GM12878 (cell line): ENCODE results near the gene POU6F2. TPM values are rescaled to one million over a fixed set of nuclear protein-coding genes. Genes with fewer than 3 reads are reported as not detected.

Experiments
- ATAC-seq: fragments of 200-7000 bp; cut with Tn5 transposase; 3 replicates; pipeline ENCODE4 v1.9.1; 2020; ENCODE audit warnings: mild to moderate bottlenecking, moderate library complexity
- BruUV-seq: library from RNA; stranded (reverse); fragments of 400-500 nt; replicated peaks from 2 replicates; lab custom pipeline; 2021; lab: Mats Ljungman, UMichigan
- CTCF ChIA-PET: fragments of 300-600 bp; sonication (Branson Sonifier 250); formaldehyde crosslinking; extraction: SDS; loops from one replicate; lab custom pipeline; 2021; ENCODE audit warnings: inconsistent platforms; lab: Yijun Ruan, JAX
- POLR2A ChIA-PET: fragments of 350-600 bp; formaldehyde crosslinking; extraction: SDS; loops from one replicate; lab custom pipeline; 2021; ENCODE audit warnings: inconsistent platforms; lab: Charles Lee
- RAD21 ChIA-PET: fragments of 300-600 bp; sonication (Branson Sonifier 250); formaldehyde crosslinking; loops from one replicate; lab custom pipeline; 2023; ENCODE audit warnings: antibody characterized with exemption; ENCODE audit not compliant: unreplicated experiment; lab: Charles Lee
- SMC1A ChIA-PET: fragments of 300-600 bp; sonication (Branson Sonifier 250); formaldehyde crosslinking; loops from one replicate; lab custom pipeline; 2023; ENCODE audit not compliant: unreplicated experiment, uncharacterized antibody; lab: Charles Lee
- DNase-seq: peaks from one replicate; pipeline ENCODE4 v3.0.0-alpha.2; 2011; ENCODE audit warnings: low read depth, low spot score
- FAIRE-seq: peaks from 3 replicates; lab custom pipeline; 2011; peaks lifted over from hg19 to GRCh38; lab: Jason Lieb, UNC
- H2AFZ ChIP-seq: 2 replicates; pipeline ENCODE4 v1.6.0; 2011; ENCODE audit warnings: low read depth, low read length, control low read depth; ENCODE audit not compliant: control insufficient read depth
- H3K27ac ChIP-seq: 2 replicates; pipeline ENCODE4 v1.5.1; 2011; ENCODE audit warnings: control low read depth; ENCODE audit not compliant: control insufficient read depth, insufficient read depth
- H3K27me3 ChIP-seq, 2 experiments: replicated peaks in 1 of 2; 2 replicates each; pipeline versions ENCODE4 v1.6.0 to v1.6.1; 2011; ENCODE audit warnings: low read length in 1 of 2; ENCODE audit not compliant: control insufficient read depth in 2 of 2, insufficient read depth in 2 of 2
- H3K36me3 ChIP-seq, 2 experiments: 2 replicates each; pipeline ENCODE4 v1.5.1; 2011; ENCODE audit warnings: low read length in 1 of 2; ENCODE audit not compliant: control insufficient read depth in 2 of 2, insufficient read depth in 2 of 2
- H3K4me1 ChIP-seq: 2 replicates; pipeline ENCODE4 v1.6.1; 2011; ENCODE audit warnings: mild to moderate bottlenecking, low read length, moderate library complexity, mixed read lengths; ENCODE audit not compliant: control insufficient read depth, insufficient read depth
- H3K4me2 ChIP-seq: 2 replicates; pipeline ENCODE4 v1.6.0; 2011; ENCODE audit warnings: control low read depth; ENCODE audit not compliant: control insufficient read depth, insufficient read depth
- H3K4me3 ChIP-seq: fragments of 200-600 bp; sonication (generic); 2 replicates; pipeline ENCODE4 v1.5.1; 2016
- H3K79me2 ChIP-seq: 2 replicates; pipeline ENCODE4 v1.6.0; 2011; ENCODE audit warnings: low read length; ENCODE audit not compliant: control insufficient read depth, insufficient read depth
- H3K9ac ChIP-seq: 2 replicates; pipeline ENCODE4 v1.8.0; 2011; ENCODE audit warnings: low read length, control low read depth, mixed read lengths; ENCODE audit not compliant: control insufficient read depth, insufficient read depth
- H3K9me3 ChIP-seq: replicated peaks from 3 replicates; pipeline ENCODE4 v1.5.1; 2011; ENCODE audit warnings: mild to moderate bottlenecking, low read length; ENCODE audit not compliant: control insufficient read depth, insufficient read depth
- H4K20me1 ChIP-seq: 2 replicates; pipeline ENCODE4 v1.6.0; 2011; ENCODE audit not compliant: control insufficient read depth, insufficient read depth
- FOXM1 ChIP-seq: IDR thresholded peaks from 2 replicates; pipeline ENCODE4 v1.6.1; 2012; ENCODE audit warnings: low read depth, mild to moderate bottlenecking, inconsistent platforms, low read length, moderate library complexity
- IRF5 ChIP-seq: fragments of 450-650 bp; IDR thresholded peaks from 2 replicates; pipeline ENCODE4 v1.6.1; 2017; ENCODE audit warnings: borderline replicate concordance
- POLR2A ChIP-seq: IDR thresholded peaks from 2 replicates; pipeline ENCODE4 v1.6.1; 2011; ENCODE audit warnings: low read depth, mild to moderate bottlenecking, low read length
- SMC3 ChIP-seq: IDR thresholded peaks from 2 replicates; pipeline ENCODE4 v1.6.1; 2011; ENCODE audit warnings: low read length, improper control_type of control experiment, borderline replicate concordance
- SP1 ChIP-seq: IDR thresholded peaks from one replicate; pipeline ENCODE4 v1.6.1; 2011; ENCODE audit warnings: low read depth, low read length
- WGBS: methylation state at CpG from one replicate; pipeline ENCODE4 v1.1.6; 2016; ENCODE audit warnings: low lambda C conversion rate; ENCODE audit not compliant: insufficient replicate concordance, insufficient coverage; ENCODE audit errors: missing lambda C conversion rate; 5-methylcytosine and 5-hydroxymethylcytosine counted together
- in situ Hi-C: fragments of 300-500 bp; cut with MboI; formaldehyde crosslinking; loops from 9 replicates; pipeline ENCODE4 v1.14.3; 2018; ENCODE audit warnings: mixed read lengths
- intact Hi-C: fragments of 100-400 bp; cut with micrococcal nuclease; formaldehyde crosslinking; loops from one replicate; pipeline ENCODE4 v1.14.2; 2022; ENCODE audit not compliant: unreplicated experiment
- polyA plus RNA-seq, 11 experiments: library from polyadenylated mRNA; depleted of rRNA in 4 of 11; unstranded in 6 of 11; stranded (reverse) in 5 of 11; fragments of >200 nt; fragmentation: Nextera tagmentation in 4 of 11; fragmentation: Illumina TruSeq in 1 of 11; extraction: Ambion mirVana in 4 of 11; extraction: Trizol in 1 of 11; gene quantifications; 1 replicate in 1 of 11; 2 replicates in 10 of 11; pipeline versions ENCODE4 v1.2.1 to v1.2.3, GENCODE V29; 2011 to 2016; ENCODE audit warnings: inconsistent platforms in 2 of 11, missing spikeins in 2 of 11, low read depth in 1 of 11
- total RNA-seq, 4 experiments: library from RNA; depleted of rRNA in 3 of 4; stranded (reverse); fragments of >200 nt in 3 of 4; fragmentation: Illumina TruSeq in 1 of 4; extraction: Trizol in 1 of 4; gene quantifications; 2 replicates each; pipeline versions ENCODE4 v1.2.1 to v1.2.3, GENCODE V29; 2013 to 2021

POU6F2 gene
- total and polyA plus RNA-seq, 10 of the 15 experiments (the other 5 are each of a cell fraction or from before 2014, with no cell fraction given) = 0.10 TPM; not detected in 9

- TF ChIP-seq FOXM1 = no peak
- TF ChIP-seq, all 136 proteins: peak for 0
Measured at GRCh38 chr7:39161903-39162302, 184.2 kb downstream of the POU6F2 start (continued).

GRCh38 chr7:39164887-39165286 is 187.2 kb downstream of the POU6F2 start:
- Histone ChIP-seq H3K36me3 (no peaks in the 10 kb centered on the region), H3K4me2 (no peak overlapping the region), H3K27me3 (no peaks in the 10 kb centered on the region), H3K27ac (no peak overlapping the region), H3K9me3 (no peaks in the 10 kb centered on the region), H4K20me1 (no peaks in the 10 kb centered on the region), H2AFZ (no peak overlapping the region), H3K4me3 (no peak overlapping the region), H3K79me2 (no peaks in the 10 kb centered on the region), H3K4me1 (no peaks in the 10 kb centered on the region), H3K9ac (no peak overlapping the region)
- no peak for ATAC-seq
- FAIRE-seq = no peak
- WGBS = 34% methylated on average over 4 of the region's 4 CpGs
- intact Hi-C loops (no loop called here), in situ Hi-C loops (no loop called here)
- ChIA-PET SMC1A (no interaction called here), RAD21 (no interaction called here), CTCF (no interaction called here), POLR2A (no interaction called here)
- no peak for DNase-seq
- no TSS peak for BruUV-seq
- TF ChIP-seq POLR2A (no peak), SP1 (no peak), SMC3 (no peak), IRF5 (no peak)
